Neural crest cell (in vitro differentiated cells): ENCODE measurements around the gene PANK1. TPM values are rescaled to one million over a fixed set of nuclear protein-coding genes. Genes with fewer than 3 reads are reported as not detected.
"Not testable (repeated sequence)": the region's sequence is repeated elsewhere in the genome, so short reads cannot be mapped to it uniquely, and the experiment has no call there.

Experiments used
- DNase-seq: peaks from one replicate; pipeline ENCODE4 v3.0.0; 2021; ENCODE audit warnings: low read depth, mixed read lengths, low spot score
- H3K27ac Mint-ChIP-seq: one replicate; pipeline ENCODE4 v1.8.0; 2021; ENCODE audit warnings: mild to moderate bottlenecking, mixed read lengths; ENCODE audit not compliant: unreplicated experiment
- H3K27me3 Mint-ChIP-seq: 2 replicates; pipeline ENCODE4 v1.8.0; 2021; ENCODE audit warnings: low read depth, mild to moderate bottlenecking, mixed read lengths
- H3K36me3 Mint-ChIP-seq: 2 replicates; pipeline ENCODE4 v1.8.0; 2021; ENCODE audit warnings: low read depth, mild to moderate bottlenecking, mixed read lengths
- H3K4me1 Mint-ChIP-seq: 2 replicates; pipeline ENCODE4 v1.8.0; 2021; ENCODE audit warnings: mixed read lengths
- H3K4me3 Mint-ChIP-seq: one replicate; pipeline ENCODE4 v1.8.0; 2021; ENCODE audit warnings: mild to moderate bottlenecking, mixed read lengths
- H3K9me3 Mint-ChIP-seq: 2 replicates; pipeline ENCODE4 v1.8.0; 2021; ENCODE audit warnings: mixed read lengths
- total RNA-seq: library from RNA; stranded (reverse); gene quantifications from 2 replicates; pipeline ENCODE4 v1.2.1, GENCODE V29; 2021
- TF ChIP-seq, protein P1 (sequence below): fragments of 200-600 bp; sonication (generic); conservative IDR thresholded peaks from 2 replicates; pipeline ENCODE4 v1.5.0; 2021; ENCODE audit warnings: antibody characterized with exemption, mild to moderate bottlenecking

The PANK1 gene
- total RNA-seq, 1 donor from 2014 or later = 46.9 TPM

GRCh38 chr10:89549510-89549909, 95.5 kb downstream of the PANK1 start:
- no peak for DNase-seq
- Mint-ChIP-seq H3K27me3 (peaks cover 11% of the 10 kb centered on the region), H3K4me1 (no peaks in the 10 kb centered on the region), H3K27ac (no peak overlapping the region), H3K4me3 (no peak overlapping the region), H3K36me3 (peaks cover 4% of the 10 kb centered on the region), H3K9me3 (peaks cover 4% of the 10 kb centered on the region)
- TF ChIP-seq, protein P1, sequence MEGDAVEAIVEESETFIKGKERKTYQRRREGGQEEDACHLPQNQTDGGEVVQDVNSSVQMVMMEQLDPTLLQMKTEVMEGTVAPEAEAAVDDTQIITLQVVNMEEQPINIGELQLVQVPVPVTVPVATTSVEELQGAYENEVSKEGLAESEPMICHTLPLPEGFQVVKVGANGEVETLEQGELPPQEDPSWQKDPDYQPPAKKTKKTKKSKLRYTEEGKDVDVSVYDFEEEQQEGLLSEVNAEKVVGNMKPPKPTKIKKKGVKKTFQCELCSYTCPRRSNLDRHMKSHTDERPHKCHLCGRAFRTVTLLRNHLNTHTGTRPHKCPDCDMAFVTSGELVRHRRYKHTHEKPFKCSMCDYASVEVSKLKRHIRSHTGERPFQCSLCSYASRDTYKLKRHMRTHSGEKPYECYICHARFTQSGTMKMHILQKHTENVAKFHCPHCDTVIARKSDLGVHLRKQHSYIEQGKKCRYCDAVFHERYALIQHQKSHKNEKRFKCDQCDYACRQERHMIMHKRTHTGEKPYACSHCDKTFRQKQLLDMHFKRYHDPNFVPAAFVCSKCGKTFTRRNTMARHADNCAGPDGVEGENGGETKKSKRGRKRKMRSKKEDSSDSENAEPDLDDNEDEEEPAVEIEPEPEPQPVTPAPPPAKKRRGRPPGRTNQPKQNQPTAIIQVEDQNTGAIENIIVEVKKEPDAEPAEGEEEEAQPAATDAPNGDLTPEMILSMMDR = no peak

DNA sequence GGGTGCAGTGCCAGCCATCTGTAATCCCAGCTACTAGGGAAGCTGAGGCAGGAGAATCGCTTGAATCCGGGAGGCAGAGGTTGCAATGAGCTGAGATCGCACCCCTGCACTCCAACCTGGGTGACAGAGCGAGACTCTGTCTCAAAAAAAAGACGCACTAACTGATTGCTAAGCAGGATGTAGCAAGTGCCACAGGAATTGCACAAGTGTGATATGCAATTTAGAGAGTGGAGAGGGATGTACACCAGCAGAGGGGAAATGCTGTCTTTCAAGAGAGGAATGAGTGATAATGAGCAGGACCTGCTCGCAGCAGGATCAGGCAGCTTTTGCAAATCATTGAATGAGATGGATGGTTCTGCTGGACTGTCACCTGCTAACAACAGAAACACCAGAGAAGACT, 96.4 kb downstream of the PANK1 start:
- H3K4me3 Mint-ChIP-seq = no peak overlapping the region
- peaks cover 4% of the 10 kb centered on the region for H3K9me3 Mint-ChIP-seq
- TF ChIP-seq, protein P1 = no peak
- no peak for DNase-seq
- no peaks in the 10 kb centered on the region for H3K4me1 Mint-ChIP-seq
- H3K27ac Mint-ChIP-seq = no peak overlapping the region
- peaks cover 4% of the 10 kb centered on the region for H3K36me3 Mint-ChIP-seq
- H3K27me3 Mint-ChIP-seq = peaks cover 11% of the 10 kb centered on the region

DNA sequence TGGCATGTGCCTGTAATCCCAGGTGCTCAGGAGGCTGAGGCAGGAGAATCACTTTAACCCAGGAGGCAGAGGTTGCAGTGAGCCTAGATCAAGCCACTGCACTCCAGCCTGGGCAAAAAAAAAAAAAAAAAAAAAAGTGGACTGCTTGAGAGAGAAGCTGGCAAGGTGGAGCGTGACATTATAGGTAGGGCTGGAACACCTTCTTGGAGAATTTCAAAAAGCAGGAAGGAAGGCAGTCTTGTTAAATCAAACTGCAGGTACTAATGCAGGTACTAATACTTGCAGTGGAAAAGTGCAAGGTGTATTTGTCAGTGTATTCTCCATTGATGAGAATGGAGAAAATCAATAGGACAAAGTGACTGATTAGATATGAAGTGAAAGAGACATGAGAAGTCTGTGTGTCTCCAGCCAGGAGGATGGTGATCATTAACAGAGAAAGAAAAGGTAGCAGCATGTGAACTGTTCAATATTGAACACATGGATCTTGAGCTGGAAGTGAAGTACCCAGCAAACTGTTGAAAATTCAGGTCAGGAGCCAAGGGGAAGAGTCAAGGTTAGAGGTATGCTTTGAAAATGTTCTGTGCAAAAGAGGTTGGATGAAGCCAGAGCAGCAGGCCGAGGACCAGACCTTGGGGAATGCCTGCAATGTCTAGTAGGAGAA, 97.1 kb downstream of the PANK1 start:
- no peak overlapping the region for H3K27ac Mint-ChIP-seq
- peaks cover 11% of the 10 kb centered on the region for H3K27me3 Mint-ChIP-seq
- H3K36me3 Mint-ChIP-seq = peaks cover 4% of the 10 kb centered on the region
- H3K4me1 Mint-ChIP-seq = no peaks in the 10 kb centered on the region
- TF ChIP-seq, protein P1 = no peak
- H3K9me3 Mint-ChIP-seq = peaks cover 4% of the 10 kb centered on the region
- no peak overlapping the region for H3K4me3 Mint-ChIP-seq
- DNase-seq = no peak

DNA sequence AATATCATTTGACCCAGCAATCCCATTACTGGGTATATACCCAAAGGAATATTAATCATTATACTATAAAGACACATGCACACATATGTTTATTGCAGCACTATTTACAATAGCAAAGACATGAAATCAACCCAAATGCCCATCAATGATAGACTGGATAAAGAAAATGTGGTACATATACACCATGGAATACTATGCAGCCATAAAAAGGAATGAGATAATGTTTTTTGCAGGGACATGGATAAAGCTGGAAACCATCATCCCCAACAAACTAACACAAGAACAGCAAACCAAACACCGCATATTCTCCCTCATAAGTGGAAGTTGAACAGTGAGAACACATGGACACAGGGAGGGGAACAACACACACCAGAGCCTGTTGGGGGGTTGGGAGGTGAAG, 98.4 kb downstream of the PANK1 start:
- not testable (repeated sequence) for H3K9me3 Mint-ChIP-seq, H3K4me1 Mint-ChIP-seq, H3K4me3 Mint-ChIP-seq, DNase-seq, H3K36me3 Mint-ChIP-seq, H3K27ac Mint-ChIP-seq
- H3K27me3 Mint-ChIP-seq = peaks cover 11% of the 10 kb centered on the region

- H3K27me3 Mint-ChIP-seq = peaks cover 21% of the 10 kb centered on the region
- DNase-seq = no peak
- peaks cover 4% of the 10 kb centered on the region for H3K36me3 Mint-ChIP-seq
- no peak overlapping the region for H3K27ac Mint-ChIP-seq
- no peaks in the 10 kb centered on the region for H3K4me1 Mint-ChIP-seq
- H3K4me3 Mint-ChIP-seq = no peak overlapping the region
- no peaks in the 10 kb centered on the region for H3K9me3 Mint-ChIP-seq
- TF ChIP-seq, protein P1 = no peak
These were observed 101.2 kb downstream of the PANK1 start for GRCh38 chr10:89543841-89544240.

- TF ChIP-seq, protein P1 = no peak
- no peak for DNase-seq
- H3K27me3 Mint-ChIP-seq = peaks cover 42% of the 10 kb centered on the region
- H3K9me3 Mint-ChIP-seq = no peaks in the 10 kb centered on the region
- peaks cover 16% of the 10 kb centered on the region for H3K4me1 Mint-ChIP-seq
- no peak overlapping the region for H3K27ac Mint-ChIP-seq
- peaks cover 1% of the 10 kb centered on the region for H3K36me3 Mint-ChIP-seq
- no peak overlapping the region for H3K4me3 Mint-ChIP-seq
These were observed 104.6 kb downstream of the PANK1 start for GRCh38 chr10:89540420-89540949.
